HEK293 (cell line): ENCODE results near the gene ITGA8.

Experiments used
- EGR2 ChIP-seq: fragments of 450-650 bp; formaldehyde crosslinking; IDR thresholded peaks from 2 replicates; pipeline ENCODE4 v1.5.1; 2016; ENCODE audit warnings: low read depth, missing biosample characterization, missing genetic modification characterization
- HOXC10 ChIP-seq: sonication (generic); formaldehyde crosslinking; IDR thresholded peaks from 2 replicates; pipeline ENCODE4 v1.8.1; 2023; ENCODE audit warnings: mild to moderate bottlenecking, missing genetic modification reagents
- IKZF3 ChIP-seq: fragments of 450-650 bp; IDR thresholded peaks from 2 replicates; pipeline ENCODE4 v1.5.0; 2018; ENCODE audit warnings: missing biosample characterization, mild to moderate bottlenecking, missing genetic modification characterization, moderate library complexity
- KLF17 ChIP-seq: fragments of 450-650 bp; formaldehyde crosslinking; IDR thresholded peaks from 2 replicates; pipeline ENCODE4 v1.5.1; 2016; ENCODE audit warnings: missing biosample characterization, missing genetic modification characterization
- SP7 ChIP-seq: fragments of 450-650 bp; formaldehyde crosslinking; IDR thresholded peaks from 2 replicates; pipeline ENCODE4 v1.5.1; 2016; ENCODE audit warnings: missing biosample characterization, missing genetic modification characterization
- ZBTB21 ChIP-seq: fragments of 450-650 bp; formaldehyde crosslinking; IDR thresholded peaks from 2 replicates; pipeline ENCODE4 v1.5.1; 2017; ENCODE audit warnings: missing biosample characterization, missing genetic modification characterization
- ZFP37 ChIP-seq: fragments of 450-650 bp; formaldehyde crosslinking; IDR thresholded peaks from 2 replicates; pipeline ENCODE4 v1.5.1; 2016; ENCODE audit warnings: missing biosample characterization, missing genetic modification characterization
- ZNF16 ChIP-seq: fragments of 450-650 bp; formaldehyde crosslinking; IDR thresholded peaks from 2 replicates; pipeline ENCODE4 v1.5.1; 2016; ENCODE audit warnings: low read depth, missing biosample characterization, missing genetic modification characterization
- ZNF174 ChIP-seq: fragments of 450-650 bp; formaldehyde crosslinking; IDR thresholded peaks from 2 replicates; pipeline ENCODE4 v1.5.0; 2017; ENCODE audit warnings: missing biosample characterization, mild to moderate bottlenecking, missing genetic modification characterization
- ZNF223 ChIP-seq: fragments of 450-650 bp; formaldehyde crosslinking; IDR thresholded peaks from 2 replicates; pipeline ENCODE4 v1.5.1; 2016; ENCODE audit warnings: missing biosample characterization, missing genetic modification characterization
- ZNF23 ChIP-seq: fragments of 450-650 bp; formaldehyde crosslinking; IDR thresholded peaks from 2 replicates; pipeline ENCODE4 v1.5.1; 2016; ENCODE audit warnings: missing biosample characterization, missing genetic modification characterization, borderline replicate concordance
- ZNF24 ChIP-seq: fragments of 450-650 bp; formaldehyde crosslinking; IDR thresholded peaks from 2 replicates; pipeline ENCODE4 v1.5.1; 2016; ENCODE audit warnings: missing biosample characterization, missing genetic modification characterization
- ZNF280C ChIP-seq: fragments of 450-650 bp; formaldehyde crosslinking; IDR thresholded peaks from 2 replicates; pipeline ENCODE4 v1.5.1; 2016; ENCODE audit warnings: missing biosample characterization, missing genetic modification characterization
- ZNF302 ChIP-seq: fragments of 450-650 bp; formaldehyde crosslinking; IDR thresholded peaks from 2 replicates; pipeline ENCODE4 v1.5.1; 2016; ENCODE audit warnings: missing biosample characterization, missing genetic modification characterization, low read depth
- ZNF324 ChIP-seq: fragments of 450-650 bp; formaldehyde crosslinking; IDR thresholded peaks from 2 replicates; pipeline ENCODE4 v1.5.1; 2016; ENCODE audit warnings: missing biosample characterization, missing genetic modification characterization
- ZNF335 ChIP-seq: fragments of 450-650 bp; formaldehyde crosslinking; conservative IDR thresholded peaks from 2 replicates; pipeline ENCODE4 v1.5.1; 2016; ENCODE audit warnings: missing biosample characterization, missing genetic modification characterization
- ZNF350 ChIP-seq: fragments of 450-650 bp; formaldehyde crosslinking; IDR thresholded peaks from 2 replicates; pipeline ENCODE4 v1.5.0; 2017; ENCODE audit warnings: missing biosample characterization, mild to moderate bottlenecking, missing genetic modification characterization
- ZNF548 ChIP-seq: fragments of 450-650 bp; formaldehyde crosslinking; IDR thresholded peaks from 2 replicates; pipeline ENCODE4 v1.5.1; 2016; ENCODE audit warnings: missing biosample characterization, missing genetic modification characterization
- ZNF555 ChIP-seq: fragments of 450-650 bp; formaldehyde crosslinking; conservative IDR thresholded peaks from 2 replicates; pipeline ENCODE4 v1.5.1; 2017; ENCODE audit warnings: missing biosample characterization, mild to moderate bottlenecking, missing genetic modification characterization, inconsistent platforms
- ZNF571 ChIP-seq: fragments of 450-650 bp; formaldehyde crosslinking; IDR thresholded peaks from 2 replicates; pipeline ENCODE4 v1.5.0; 2017; ENCODE audit warnings: missing biosample characterization, missing genetic modification characterization
- ZNF585B ChIP-seq: fragments of 450-650 bp; formaldehyde crosslinking; IDR thresholded peaks from 2 replicates; pipeline ENCODE4 v1.5.1; 2016; ENCODE audit warnings: missing biosample characterization, missing genetic modification characterization
- ZNF596 ChIP-seq: fragments of 450-650 bp; IDR thresholded peaks from 2 replicates; pipeline ENCODE4 v1.5.0; 2018; ENCODE audit warnings: missing biosample characterization, mild to moderate bottlenecking, missing genetic modification characterization, moderate library complexity
- ZNF629 ChIP-seq: fragments of 450-650 bp; formaldehyde crosslinking; IDR thresholded peaks from 2 replicates; pipeline ENCODE4 v1.5.1; 2017; ENCODE audit warnings: missing biosample characterization, missing genetic modification characterization
- ZNF660 ChIP-seq: fragments of 450-650 bp; IDR thresholded peaks from 2 replicates; pipeline ENCODE4 v1.5.1; 2018; ENCODE audit warnings: missing biosample characterization, mild to moderate bottlenecking, missing genetic modification characterization
- ZNF747 ChIP-seq: fragments of 450-650 bp; formaldehyde crosslinking; IDR thresholded peaks from 2 replicates; pipeline ENCODE4 v1.5.1; 2016; ENCODE audit warnings: missing biosample characterization, missing genetic modification characterization
- ZNF791 ChIP-seq: fragments of 450-650 bp; formaldehyde crosslinking; IDR thresholded peaks from 2 replicates; pipeline ENCODE4 v1.5.1; 2016; ENCODE audit warnings: missing biosample characterization, missing genetic modification characterization
- ZXDB ChIP-seq: fragments of 450-650 bp; formaldehyde crosslinking; IDR thresholded peaks from 2 replicates; pipeline ENCODE4 v1.5.1; 2016; ENCODE audit warnings: missing biosample characterization, missing genetic modification characterization
- TF ChIP-seq, protein P1 (sequence below): fragments of 450-650 bp; formaldehyde crosslinking; IDR thresholded peaks from 2 replicates; pipeline ENCODE4 v1.5.1; 2017; ENCODE audit warnings: missing biosample characterization, missing genetic modification characterization
- TF ChIP-seq, protein P2 (sequence below): fragments of 450-650 bp; formaldehyde crosslinking; IDR thresholded peaks from 2 replicates; pipeline ENCODE4 v1.5.1; 2017; ENCODE audit warnings: missing biosample characterization, missing genetic modification characterization
- TF ChIP-seq, protein P3 (sequence below): fragments of 450-650 bp; formaldehyde crosslinking; IDR thresholded peaks from 2 replicates; pipeline ENCODE4 v1.5.1; 2016; ENCODE audit warnings: missing biosample characterization, missing genetic modification characterization
- TF ChIP-seq, protein P4 (sequence below): fragments of 450-650 bp; formaldehyde crosslinking; IDR thresholded peaks from 2 replicates; pipeline ENCODE4 v1.5.1; 2016; ENCODE audit warnings: missing biosample characterization, missing genetic modification characterization

ITGA8 gene

DNA sequence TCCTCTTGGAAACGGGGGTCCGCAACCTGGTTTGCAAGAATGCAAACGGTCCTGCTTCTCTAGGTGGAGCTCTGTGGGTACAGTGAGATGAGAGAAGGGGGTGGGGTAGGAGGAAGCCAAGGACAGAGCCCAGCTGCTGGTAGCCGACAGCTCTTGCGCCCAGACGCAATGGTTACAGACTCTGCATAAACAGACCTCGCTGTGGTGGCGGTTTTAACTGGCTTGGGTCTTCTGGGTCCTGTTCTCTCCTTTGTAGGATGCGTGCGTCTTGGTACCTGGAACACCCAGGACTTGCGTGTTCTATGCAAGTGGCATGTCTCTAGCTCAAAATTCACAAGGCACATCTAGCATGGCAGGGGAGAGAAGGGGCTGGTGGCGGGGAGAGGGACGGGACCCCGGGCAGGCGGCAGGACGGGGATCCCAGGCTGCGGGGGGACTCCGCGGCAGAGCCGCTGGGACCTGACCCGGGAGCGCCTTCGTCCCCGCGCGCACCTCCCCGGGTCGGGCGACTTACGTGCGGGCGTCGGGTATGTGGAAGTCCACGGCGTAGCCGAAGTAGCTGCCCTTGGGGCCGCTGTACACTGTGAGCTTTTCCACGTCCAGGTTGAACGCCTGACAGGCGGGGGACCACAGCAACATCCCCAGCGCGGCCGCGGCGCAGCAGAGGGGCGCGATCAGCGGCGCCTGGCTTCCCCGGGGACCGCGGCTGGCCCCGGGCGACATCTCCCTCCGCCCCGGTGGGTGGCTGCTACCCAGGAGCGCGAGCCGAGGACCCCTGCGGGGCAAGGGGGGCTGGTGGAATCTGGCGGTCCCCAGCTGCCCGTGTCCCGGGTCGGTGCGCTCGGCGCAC, 448 bp downstream of the ITGA8 start (continued):
- TF ChIP-seq EGR2 (no peak), ZFP37 (tag by site-specific recombination) (0 out of 2 replicates have a peak, but pooled peaks have one; percentile 24), ZBTB21 (tag by site-specific recombination) (no peak), ZNF302 (tag by site-specific recombination) (no peak), ZNF548 (no peak), ZNF350 (no peak), ZNF629 (tag by site-specific recombination) (0 out of 2 replicates have a peak, but pooled peaks have one; percentile 8), ZNF16 (no peak), HOXC10 (no peak), ZNF747 (tag by site-specific recombination) (no peak), ZNF555 (tag by site-specific recombination) (no peak), ZNF335 (tag by site-specific recombination) (peak; percentile 95), KLF17 (tag by site-specific recombination) (no peak), ZNF23 (tag by site-specific recombination) (no peak), ZXDB (tag by site-specific recombination) (no peak), ZNF324 (tag by site-specific recombination) (no peak), ZNF660 (tag by site-specific recombination) (no peak), ZNF585B (tag by site-specific recombination) (no peak), IKZF3 (no peak), ZNF174 (tag by site-specific recombination) (no peak), SP7 (tag by site-specific recombination) (no peak), ZNF24 (no peak), ZNF791 (no peak), ZNF596 (tag by site-specific recombination) (no peak), ZNF280C (tag by site-specific recombination) (no peak), ZNF571 (tag by site-specific recombination) (no peak), ZNF223 (tag by site-specific recombination) (no peak)
- TF ChIP-seq, protein P1, sequence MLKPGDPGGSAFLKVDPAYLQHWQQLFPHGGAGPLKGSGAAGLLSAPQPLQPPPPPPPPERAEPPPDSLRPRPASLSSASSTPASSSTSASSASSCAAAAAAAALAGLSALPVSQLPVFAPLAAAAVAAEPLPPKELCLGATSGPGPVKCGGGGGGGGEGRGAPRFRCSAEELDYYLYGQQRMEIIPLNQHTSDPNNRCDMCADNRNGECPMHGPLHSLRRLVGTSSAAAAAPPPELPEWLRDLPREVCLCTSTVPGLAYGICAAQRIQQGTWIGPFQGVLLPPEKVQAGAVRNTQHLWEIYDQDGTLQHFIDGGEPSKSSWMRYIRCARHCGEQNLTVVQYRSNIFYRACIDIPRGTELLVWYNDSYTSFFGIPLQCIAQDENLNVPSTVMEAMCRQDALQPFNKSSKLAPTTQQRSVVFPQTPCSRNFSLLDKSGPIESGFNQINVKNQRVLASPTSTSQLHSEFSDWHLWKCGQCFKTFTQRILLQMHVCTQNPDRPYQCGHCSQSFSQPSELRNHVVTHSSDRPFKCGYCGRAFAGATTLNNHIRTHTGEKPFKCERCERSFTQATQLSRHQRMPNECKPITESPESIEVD (tag by site-specific recombination), result no peak
- TF ChIP-seq, protein P2, sequence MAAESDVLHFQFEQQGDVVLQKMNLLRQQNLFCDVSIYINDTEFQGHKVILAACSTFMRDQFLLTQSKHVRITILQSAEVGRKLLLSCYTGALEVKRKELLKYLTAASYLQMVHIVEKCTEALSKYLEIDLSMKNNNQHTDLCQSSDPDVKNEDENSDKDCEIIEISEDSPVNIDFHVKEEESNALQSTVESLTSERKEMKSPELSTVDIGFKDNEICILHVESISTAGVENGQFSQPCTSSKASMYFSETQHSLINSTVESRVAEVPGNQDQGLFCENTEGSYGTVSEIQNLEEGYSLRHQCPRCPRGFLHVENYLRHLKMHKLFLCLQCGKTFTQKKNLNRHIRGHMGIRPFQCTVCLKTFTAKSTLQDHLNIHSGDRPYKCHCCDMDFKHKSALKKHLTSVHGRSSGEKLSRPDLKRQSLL (tag by site-specific recombination), result peak; percentile 38; the same call in 1 of the 2 replicates
- TF ChIP-seq, protein P3, sequence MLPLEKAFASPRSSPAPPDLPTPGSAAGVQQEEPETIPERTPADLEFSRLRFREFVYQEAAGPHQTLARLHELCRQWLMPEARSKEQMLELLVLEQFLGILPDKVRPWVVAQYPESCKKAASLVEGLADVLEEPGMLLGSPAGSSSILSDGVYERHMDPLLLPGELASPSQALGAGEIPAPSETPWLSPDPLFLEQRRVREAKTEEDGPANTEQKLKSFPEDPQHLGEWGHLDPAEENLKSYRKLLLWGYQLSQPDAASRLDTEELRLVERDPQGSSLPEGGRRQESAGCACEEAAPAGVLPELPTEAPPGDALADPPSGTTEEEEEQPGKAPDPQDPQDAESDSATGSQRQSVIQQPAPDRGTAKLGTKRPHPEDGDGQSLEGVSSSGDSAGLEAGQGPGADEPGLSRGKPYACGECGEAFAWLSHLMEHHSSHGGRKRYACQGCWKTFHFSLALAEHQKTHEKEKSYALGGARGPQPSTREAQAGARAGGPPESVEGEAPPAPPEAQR (tag by site-specific recombination), result no peak
- TF ChIP-seq, protein P4, sequence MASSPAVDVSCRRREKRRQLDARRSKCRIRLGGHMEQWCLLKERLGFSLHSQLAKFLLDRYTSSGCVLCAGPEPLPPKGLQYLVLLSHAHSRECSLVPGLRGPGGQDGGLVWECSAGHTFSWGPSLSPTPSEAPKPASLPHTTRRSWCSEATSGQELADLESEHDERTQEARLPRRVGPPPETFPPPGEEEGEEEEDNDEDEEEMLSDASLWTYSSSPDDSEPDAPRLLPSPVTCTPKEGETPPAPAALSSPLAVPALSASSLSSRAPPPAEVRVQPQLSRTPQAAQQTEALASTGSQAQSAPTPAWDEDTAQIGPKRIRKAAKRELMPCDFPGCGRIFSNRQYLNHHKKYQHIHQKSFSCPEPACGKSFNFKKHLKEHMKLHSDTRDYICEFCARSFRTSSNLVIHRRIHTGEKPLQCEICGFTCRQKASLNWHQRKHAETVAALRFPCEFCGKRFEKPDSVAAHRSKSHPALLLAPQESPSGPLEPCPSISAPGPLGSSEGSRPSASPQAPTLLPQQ (tag by site-specific recombination), result no peak
